NCI-H2196 treated with DMSO at 0.1 percent for 48 hours (cell line): ENCODE results near the gene CDC42EP3.

Source experiments
- DNase-seq: peaks from one replicate; lab custom pipeline; 2025; ENCODE audit not compliant: unreplicated experiment; lab: John Stamatoyannopoulos, UW

Gene CDC42EP3

GRCh38 chr2:37637190-37637860 is 34.1 kb downstream of the CDC42EP3 start:
- DNase-seq, result no peak

GRCh38 chr2:37636381-37637066 is 34.9 kb downstream of the CDC42EP3 start:
- DNase-seq, result no peak

GRCh38 chr2:37635504-37636380 is 35.7 kb downstream of the CDC42EP3 start:
- no peak for DNase-seq

- no peak for DNase-seq
Observed at GRCh38 chr2:37634914-37635503, 36.4 kb downstream of the CDC42EP3 start.

GRCh38 chr2:37633845-37634244 is 37.6 kb downstream of the CDC42EP3 start:
- no peak for DNase-seq

- DNase-seq, result no peak
Observed at GRCh38 chr2:37633234-37633633, 38.2 kb downstream of the CDC42EP3 start.

GRCh38 chr2:37632310-37632709 is 39.1 kb downstream of the CDC42EP3 start:
- DNase-seq, result no peak

GRCh38 chr2:37631698-37632097 is 39.7 kb downstream of the CDC42EP3 start:
- DNase-seq, result no peak

GRCh38 chr2:37631292-37631691 is 40.1 kb downstream of the CDC42EP3 start:
- peak; percentile 15 for DNase-seq

- DNase-seq, result no peak
Observed at GRCh38 chr2:37630776-37631175, 40.7 kb downstream of the CDC42EP3 start.

- no peak for DNase-seq
Observed at GRCh38 chr2:37630301-37630700, 41.1 kb downstream of the CDC42EP3 start.

GRCh38 chr2:37629529-37629928 is 41.9 kb downstream of the CDC42EP3 start:
- no peak for DNase-seq

GRCh38 chr2:37627710-37628109 is 43.7 kb downstream of the CDC42EP3 start:
- DNase-seq, result no peak

GRCh38 chr2:37625796-37626571 is 45.5 kb downstream of the CDC42EP3 start:
- DNase-seq, result no peak

- no peak for DNase-seq
Observed at GRCh38 chr2:37625156-37625555, 46.3 kb downstream of the CDC42EP3 start.

- DNase-seq, result no peak
Observed at GRCh38 chr2:37623971-37624900, 47.2 kb downstream of the CDC42EP3 start.

GRCh38 chr2:37623406-37623805 is 48.0 kb downstream of the CDC42EP3 start:
- DNase-seq, result no peak

GRCh38 chr2:37622450-37623100 is 48.9 kb downstream of the CDC42EP3 start:
- DNase-seq, result no peak

GRCh38 chr2:37621199-37621598 is 50.2 kb downstream of the CDC42EP3 start:
- DNase-seq, result no peak
